ENCODE results near the gene PIK3CA. TPM values are rescaled to one million over a fixed set of nuclear protein-coding genes. Genes with fewer than 3 reads are reported as not detected.

Gene PIK3CA
- total RNA-seq, 1 experiment from 2014 or later = 19.8 TPM

DNA sequence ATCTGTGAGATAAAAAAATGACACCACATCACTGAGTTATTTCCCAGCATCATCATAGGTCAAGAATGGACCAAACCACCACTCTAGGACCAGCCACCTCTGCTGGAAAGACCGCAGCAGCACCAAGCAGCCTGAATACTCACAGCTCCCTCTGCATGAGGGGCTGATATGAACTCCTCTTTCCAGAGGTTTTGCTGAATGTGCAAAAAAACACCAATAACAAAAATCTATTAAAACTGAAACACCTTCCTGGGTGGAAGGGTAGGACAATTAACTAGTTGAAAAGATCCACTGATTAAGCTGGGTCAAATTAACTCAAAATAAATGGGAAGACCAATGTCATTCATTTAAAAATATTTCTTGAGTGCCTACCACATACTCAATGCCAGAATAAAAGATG lies 131.7 kb downstream of the PIK3CA start:
- H3K4me1 ChIP-seq (ENCODE audit: insufficient read depth, low read length, poor library complexity, severe bottlenecking) = no peaks in the 10 kb centered on the region
- H3K27ac ChIP-seq (ENCODE audit: low read depth, low read length, poor library complexity, severe bottlenecking) = no peak overlapping the region
- no peak overlapping the region for H3K4me3 ChIP-seq (ENCODE audit: low read depth, low read length, poor library complexity, severe bottlenecking)
- DNase-seq (ENCODE audit: low spot score) = no peak
- intact Hi-C loops (cut with micrococcal nuclease; ENCODE audit: unreplicated experiment) = no loop called here
- ChIA-PET CTCF (no interaction called here), POLR2A (ENCODE audit: low non-redundant PET) (no interaction called here)
- no peaks in the 10 kb centered on the region for H3K9me3 ChIP-seq (ENCODE audit: low read depth, low read length, poor library complexity, severe bottlenecking)
- TF ChIP-seq, protein P1, sequence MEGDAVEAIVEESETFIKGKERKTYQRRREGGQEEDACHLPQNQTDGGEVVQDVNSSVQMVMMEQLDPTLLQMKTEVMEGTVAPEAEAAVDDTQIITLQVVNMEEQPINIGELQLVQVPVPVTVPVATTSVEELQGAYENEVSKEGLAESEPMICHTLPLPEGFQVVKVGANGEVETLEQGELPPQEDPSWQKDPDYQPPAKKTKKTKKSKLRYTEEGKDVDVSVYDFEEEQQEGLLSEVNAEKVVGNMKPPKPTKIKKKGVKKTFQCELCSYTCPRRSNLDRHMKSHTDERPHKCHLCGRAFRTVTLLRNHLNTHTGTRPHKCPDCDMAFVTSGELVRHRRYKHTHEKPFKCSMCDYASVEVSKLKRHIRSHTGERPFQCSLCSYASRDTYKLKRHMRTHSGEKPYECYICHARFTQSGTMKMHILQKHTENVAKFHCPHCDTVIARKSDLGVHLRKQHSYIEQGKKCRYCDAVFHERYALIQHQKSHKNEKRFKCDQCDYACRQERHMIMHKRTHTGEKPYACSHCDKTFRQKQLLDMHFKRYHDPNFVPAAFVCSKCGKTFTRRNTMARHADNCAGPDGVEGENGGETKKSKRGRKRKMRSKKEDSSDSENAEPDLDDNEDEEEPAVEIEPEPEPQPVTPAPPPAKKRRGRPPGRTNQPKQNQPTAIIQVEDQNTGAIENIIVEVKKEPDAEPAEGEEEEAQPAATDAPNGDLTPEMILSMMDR (conservative IDR thresholded peaks at IDR 0.05; ENCODE audit: low read depth, low read length) = no peak
- no peak for TF ChIP-seq EZH2 (IDR thresholded peaks at IDR 0.05; ENCODE audit: borderline replicate concordance, low read depth, low read length, poor library complexity, severe bottlenecking)
- no peaks in the 10 kb centered on the region for H3K27me3 ChIP-seq (replicated peaks; ENCODE audit: insufficient read depth, low read depth, low read length, poor library complexity)
- BruUV-seq (replicated peaks) = no TSS peak
- no peaks in the 10 kb centered on the region for H3K36me3 ChIP-seq (ENCODE audit: insufficient read depth, low read length, poor library complexity, severe bottlenecking)

DNA sequence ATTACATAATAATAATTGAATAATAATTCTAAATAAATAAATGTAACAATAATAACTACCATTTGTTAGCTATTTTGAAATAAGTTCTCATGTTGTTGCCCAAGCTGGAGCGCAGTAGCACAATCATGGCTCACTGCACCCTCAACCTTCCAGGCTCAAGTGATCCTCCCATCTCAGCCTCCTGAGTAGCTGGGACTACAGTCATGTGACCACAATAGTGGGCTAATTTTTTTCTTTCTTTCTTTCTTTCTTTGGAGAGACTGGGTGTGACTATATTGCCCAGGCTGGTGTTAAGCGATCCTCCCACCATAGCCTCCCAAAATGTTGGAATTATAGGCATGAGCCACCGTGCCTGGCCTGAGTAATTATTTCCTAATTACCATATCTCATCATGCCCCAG lies 133.7 kb downstream of the PIK3CA start:
- no peaks in the 10 kb centered on the region for H3K9me3 ChIP-seq (ENCODE audit: low read depth, low read length, poor library complexity, severe bottlenecking)
- no peak overlapping the region for H3K27ac ChIP-seq (ENCODE audit: low read depth, low read length, poor library complexity, severe bottlenecking)
- H3K27me3 ChIP-seq (replicated peaks; ENCODE audit: insufficient read depth, low read depth, low read length, poor library complexity) = no peaks in the 10 kb centered on the region
- H3K4me1 ChIP-seq (ENCODE audit: insufficient read depth, low read length, poor library complexity, severe bottlenecking) = no peaks in the 10 kb centered on the region
- BruUV-seq (replicated peaks) = no TSS peak
- POLR2A ChIA-PET (ENCODE audit: low non-redundant PET) = no interaction called here
- H3K36me3 ChIP-seq (ENCODE audit: insufficient read depth, low read length, poor library complexity, severe bottlenecking) = no peaks in the 10 kb centered on the region
- TF ChIP-seq EZH2 (IDR thresholded peaks at IDR 0.05; ENCODE audit: borderline replicate concordance, low read depth, low read length, poor library complexity, severe bottlenecking) = no peak
- TF ChIP-seq, protein P1 (conservative IDR thresholded peaks at IDR 0.05; ENCODE audit: low read depth, low read length) = no peak
- CTCF ChIA-PET = no interaction called here
- no peak overlapping the region for H3K4me3 ChIP-seq (ENCODE audit: low read depth, low read length, poor library complexity, severe bottlenecking)
- intact Hi-C loops (cut with micrococcal nuclease; ENCODE audit: unreplicated experiment) = no loop called here
- no peak for DNase-seq (ENCODE audit: low spot score)

DNA sequence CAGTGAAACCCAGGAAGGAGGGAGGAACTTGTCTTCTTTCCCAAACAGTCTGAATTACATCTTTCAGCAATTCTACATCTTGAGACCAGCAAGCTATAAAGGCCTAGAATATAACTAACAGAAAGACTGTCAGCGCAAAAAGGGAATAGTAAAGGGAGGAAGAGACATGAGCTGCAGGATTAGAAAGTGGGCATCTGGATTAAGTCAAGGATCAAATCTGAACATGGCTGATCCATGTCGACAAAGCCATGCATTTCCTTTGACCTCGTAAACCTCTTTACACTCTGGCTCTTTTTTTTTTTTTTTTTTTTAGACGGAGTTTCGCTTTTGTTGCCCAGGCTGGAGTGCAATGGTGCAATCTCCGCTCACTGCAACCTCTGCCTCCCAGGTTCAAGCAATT lies 138.2 kb downstream of the PIK3CA start:
- Histone ChIP-seq H3K9me3 (ENCODE audit: low read depth, low read length, poor library complexity, severe bottlenecking) (no peaks in the 10 kb centered on the region), H3K27ac (ENCODE audit: low read depth, low read length, poor library complexity, severe bottlenecking) (no peak overlapping the region), H3K4me3 (ENCODE audit: low read depth, low read length, poor library complexity, severe bottlenecking) (no peak overlapping the region), H3K36me3 (ENCODE audit: insufficient read depth, low read length, poor library complexity, severe bottlenecking) (no peaks in the 10 kb centered on the region), H3K4me1 (ENCODE audit: insufficient read depth, low read length, poor library complexity, severe bottlenecking) (no peaks in the 10 kb centered on the region), H3K27me3 (replicated peaks; ENCODE audit: insufficient read depth, low read depth, low read length, poor library complexity) (no peaks in the 10 kb centered on the region)
- no peak for DNase-seq (ENCODE audit: low spot score)
- intact Hi-C loops (cut with micrococcal nuclease; ENCODE audit: unreplicated experiment) = no loop called here
- no TSS peak for BruUV-seq (replicated peaks)
- ChIA-PET CTCF (no interaction called here), POLR2A (ENCODE audit: low non-redundant PET) (no interaction called here)
- TF ChIP-seq, protein P1 (conservative IDR thresholded peaks at IDR 0.05; ENCODE audit: low read depth, low read length) = no peak
- TF ChIP-seq EZH2 (IDR thresholded peaks at IDR 0.05; ENCODE audit: borderline replicate concordance, low read depth, low read length, poor library complexity, severe bottlenecking) = no peak

Measured in A673 (cell line).